H1 (cell line): ENCODE data around the gene DPF3. TPM values are rescaled to one million over a fixed set of nuclear protein-coding genes. Genes with fewer than 3 reads are reported as not detected.

Source experiments
- CTCF ChIA-PET: fragments of 300-600 bp; sonication (Branson Sonifier 250); formaldehyde crosslinking; loops from one replicate; lab custom pipeline; 2021; ENCODE audit not compliant: partially characterized antibody; lab: Charles Lee
- POLR2A ChIA-PET: fragments of 300-600 bp; sonication (Branson Sonifier 250); formaldehyde crosslinking; loops from one replicate; lab custom pipeline; 2021; ENCODE audit warnings: inconsistent platforms; ENCODE audit not compliant: partially characterized antibody; lab: Charles Lee
- DNase-seq, 2 experiments: peaks; one replicate each; pipeline versions ENCODE4 v3.0.0 to v3.0.0-alpha.2; 2010 to 2022; ENCODE audit warnings: low spot score in 2 of 2, low read depth in 1 of 2, mixed read lengths in 1 of 2
- FAIRE-seq: peaks from 2 replicates; lab custom pipeline; 2011; peaks lifted over from hg19 to GRCh38; lab: Jason Lieb, UNC
- H2AFZ ChIP-seq: 2 replicates; pipeline ENCODE4 v1.8.1; 2012; ENCODE audit warnings: low read length, inconsistent platforms
- H2AK5ac ChIP-seq: 2 replicates; pipeline ENCODE4 v1.6.1; 2013; ENCODE audit warnings: low read depth, low read length
- H2BK120ac ChIP-seq: replicated peaks from 2 replicates; pipeline ENCODE3; 2013; ENCODE audit warnings: low read depth, low read length, inconsistent platforms
- H2BK12ac ChIP-seq: 2 replicates; pipeline ENCODE4 v1.6.1; 2013; ENCODE audit warnings: low read depth, low read length
- H2BK15ac ChIP-seq: 2 replicates; pipeline ENCODE4 v1.6.1; 2013; ENCODE audit warnings: low read length
- H2BK20ac ChIP-seq: 2 replicates; pipeline ENCODE4 v1.6.1; 2013; ENCODE audit warnings: low read length
- H2BK5ac ChIP-seq: 2 replicates; pipeline ENCODE4 v1.6.1; 2013; ENCODE audit warnings: low read depth, low read length
- H3K14ac ChIP-seq: 2 replicates; pipeline ENCODE4 v1.6.1; 2013; ENCODE audit warnings: inconsistent platforms; ENCODE audit not compliant: insufficient read length
- H3K18ac ChIP-seq: 2 replicates; pipeline ENCODE4 v1.6.1; 2013; ENCODE audit warnings: low read length; ENCODE audit errors: extremely low read depth
- H3K23ac ChIP-seq: 2 replicates; pipeline ENCODE4 v1.6.1; 2013; ENCODE audit warnings: inconsistent platforms; ENCODE audit not compliant: insufficient read length
- H3K23me2 ChIP-seq: 2 replicates; pipeline ENCODE4 v1.6.1; 2013; ENCODE audit warnings: low read depth, low read length
- H3K27ac ChIP-seq: 2 replicates; pipeline ENCODE4 v1.6.1; 2011; ENCODE audit warnings: low read depth, low read length, inconsistent platforms
- H3K27me3 ChIP-seq, 4 experiments: replicated peaks in 1 of 4; 1 replicate in 1 of 4; 2 replicates in 3 of 4; pipeline versions ENCODE4 v1.6.1 to v1.8.1; 2011 to 2013; ENCODE audit warnings: low read length in 3 of 4, mild to moderate bottlenecking in 3 of 4, inconsistent platforms in 2 of 4, mixed read lengths in 2 of 4, moderate library complexity in 1 of 4; ENCODE audit not compliant: control insufficient read depth in 3 of 4, insufficient read depth in 3 of 4; ENCODE audit errors: extremely low read depth in 1 of 4
- H3K36me3 ChIP-seq, 4 experiments: 2 replicates each; pipeline versions ENCODE4 v1.6.1 to v1.8.1; 2011 to 2013; ENCODE audit warnings: mild to moderate bottlenecking in 4 of 4, low read length in 3 of 4, moderate library complexity in 2 of 4, control low read depth in 1 of 4, inconsistent platforms in 1 of 4; ENCODE audit not compliant: insufficient read depth in 4 of 4, control insufficient read depth in 2 of 4
- H3K4ac ChIP-seq: replicated peaks from 2 replicates; pipeline ENCODE3; 2013; ENCODE audit warnings: low read length, low read depth, mixed read lengths, inconsistent platforms; ENCODE audit not compliant: insufficient read length
- H3K4me1 ChIP-seq, 4 experiments: replicated peaks in 1 of 4; 1 replicate in 1 of 4; 2 replicates in 3 of 4; pipeline versions ENCODE4 v1.6.1 to v1.8.1; 2011 to 2013; ENCODE audit warnings: low read length in 3 of 4, inconsistent platforms in 2 of 4, mixed read lengths in 1 of 4; ENCODE audit not compliant: insufficient read depth in 4 of 4, control insufficient read depth in 3 of 4
- H3K4me2 ChIP-seq, 2 experiments: 2 replicates each; pipeline versions ENCODE4 v1.6.1 to v1.8.1; 2011 to 2013; ENCODE audit warnings: low read depth in 2 of 2, low read length in 2 of 2, control low read depth in 1 of 2, inconsistent platforms in 1 of 2, mild to moderate bottlenecking in 1 of 2; ENCODE audit not compliant: insufficient read depth in 1 of 2
- H3K4me3 ChIP-seq, 4 experiments: fragments of 200-600, 300-600 bp in 1 of 4; sonication (generic), shearing (Covaris generic), sonication (Bioruptor Twin) in 1 of 4; 2 replicates each; pipeline versions ENCODE4 v1.5.1 to v1.8.1; 2011 to 2016; ENCODE audit warnings: low read length in 4 of 4, low read depth in 3 of 4, control low read depth in 2 of 4, inconsistent platforms in 2 of 4, mild to moderate bottlenecking in 2 of 4, mixed read lengths in 1 of 4, moderate library complexity in 1 of 4; ENCODE audit not compliant: insufficient read depth in 2 of 4; ENCODE audit errors: extremely low read depth in 1 of 4
- H3K56ac ChIP-seq: replicated peaks from 2 replicates; pipeline ENCODE3; 2013; ENCODE audit warnings: low read depth, mild to moderate bottlenecking, mixed read lengths, low read length, inconsistent platforms; ENCODE audit not compliant: insufficient read length
- H3K79me1 ChIP-seq: 2 replicates; pipeline ENCODE4 v1.6.1; 2013; ENCODE audit warnings: low read depth, low read length, control low read depth
- H3K79me2 ChIP-seq, 2 experiments: 2 replicates each; pipeline versions ENCODE4 v1.6.1 to v1.8.1; 2012 to 2013; ENCODE audit warnings: low read length in 2 of 2, mild to moderate bottlenecking in 2 of 2, inconsistent platforms in 1 of 2; ENCODE audit not compliant: insufficient read depth in 2 of 2, control insufficient read depth in 1 of 2
- H3K9ac ChIP-seq, 4 experiments: replicated peaks in 1 of 4; 1 replicate in 1 of 4; 2 replicates in 3 of 4; pipeline versions ENCODE4 v1.6.1 to v1.8.1; 2011 to 2013; ENCODE audit warnings: low read depth in 3 of 4, low read length in 3 of 4, control low read depth in 2 of 4, mild to moderate bottlenecking in 2 of 4, moderate library complexity in 2 of 4, inconsistent platforms in 1 of 4; ENCODE audit errors: extremely low read depth in 1 of 4
- H3K9me3 ChIP-seq, 2 experiments: 2 replicates each; pipeline versions ENCODE4 v1.6.1 to v1.8.1; 2012 to 2013; ENCODE audit warnings: mild to moderate bottlenecking in 2 of 2, moderate library complexity in 2 of 2, control low read depth in 1 of 2, inconsistent platforms in 1 of 2, low read depth in 1 of 2, low read length in 1 of 2, mixed read lengths in 1 of 2; ENCODE audit not compliant: insufficient read depth in 2 of 2
- H4K20me1 ChIP-seq, 2 experiments: replicated peaks in 1 of 2; 2 replicates each; pipeline versions ENCODE3 to v1.8.1; 2011 to 2013; ENCODE audit warnings: inconsistent platforms in 2 of 2, low read length in 2 of 2, mild to moderate bottlenecking in 1 of 2; ENCODE audit not compliant: insufficient read depth in 2 of 2, control insufficient read depth in 1 of 2
- H4K5ac ChIP-seq: 2 replicates; pipeline ENCODE4 v1.6.1; 2013; ENCODE audit warnings: low read length, low read depth, mixed read lengths, inconsistent platforms; ENCODE audit not compliant: insufficient read length
- H4K8ac ChIP-seq: 2 replicates; pipeline ENCODE4 v1.8.0; 2013; ENCODE audit warnings: mild to moderate bottlenecking, moderate library complexity, low read length, inconsistent platforms; ENCODE audit not compliant: insufficient read depth; ENCODE audit errors: extremely low read depth
- H4K91ac ChIP-seq: replicated peaks from 2 replicates; pipeline ENCODE3; 2013; ENCODE audit warnings: low read length, mixed read lengths, inconsistent platforms; ENCODE audit not compliant: insufficient read length
- ASH2L ChIP-seq: fragments of 200-600, 300-600 bp; sonication (generic); IDR thresholded peaks from one replicate; pipeline ENCODE4 v1.7.1; 2017; ENCODE audit warnings: low read length
- CBX5 ChIP-seq: fragments of 300-800, 300-1000 bp; sonication (generic); IDR thresholded peaks from 2 replicates; pipeline ENCODE4 v1.7.1; 2016; ENCODE audit warnings: antibody characterized with exemption, low read length, low read depth
- EZH2 ChIP-seq: fragments of 200-600 bp; sonication (generic); IDR thresholded peaks from 2 replicates; pipeline ENCODE4 v1.7.1; 2012; ENCODE audit warnings: low read depth, mild to moderate bottlenecking, moderate library complexity, low read length, inconsistent platforms; ENCODE audit not compliant: severe bottlenecking
- GABPA ChIP-seq: IDR thresholded peaks from 2 replicates; pipeline ENCODE4 v1.6.1; 2011; ENCODE audit warnings: mild to moderate bottlenecking, low read length, moderate library complexity, borderline replicate concordance; ENCODE audit not compliant: insufficient read depth
- HDAC2 ChIP-seq, 2 experiments: fragments of 300-600 bp in 1 of 2; sonication (generic) in 1 of 2; IDR thresholded peaks; 2 replicates each; pipeline ENCODE4 v1.6.1; 2011 to 2012; ENCODE audit warnings: low read depth in 2 of 2, low read length in 2 of 2, mild to moderate bottlenecking in 2 of 2, moderate library complexity in 2 of 2, borderline replicate concordance in 1 of 2, inconsistent platforms in 1 of 2
- JUND ChIP-seq: IDR thresholded peaks from 2 replicates; pipeline ENCODE4 v1.6.1; 2011; ENCODE audit warnings: mild to moderate bottlenecking, improper control_type of control experiment, low read length
- POU5F1 ChIP-seq: IDR thresholded peaks from 2 replicates; pipeline ENCODE4 v1.6.1; 2011; ENCODE audit warnings: low read depth, mild to moderate bottlenecking, low read length, moderate library complexity
- TAF1 ChIP-seq: IDR thresholded peaks from 2 replicates; pipeline ENCODE4 v1.6.1; 2011; ENCODE audit warnings: mild to moderate bottlenecking, low read depth, low read length
- WGBS, 2 experiments: shearing (Covaris generic) in 1 of 2; methylation state at CpG; one replicate each; pipeline versions ENCODE4 v1.1.6 to v1.1.7; 2013 to 2015; ENCODE audit warnings: low lambda C conversion rate in 2 of 2, mixed read lengths in 2 of 2, inconsistent platforms in 1 of 2, low coverage in 1 of 2, missing lambda C conversion rate in 1 of 2; ENCODE audit not compliant: insufficient replicate concordance in 2 of 2, insufficient coverage in 1 of 2, insufficient read length in 1 of 2; ENCODE audit errors: extremely low coverage in 1 of 2, missing lambda C conversion rate in 1 of 2; 5-methylcytosine and 5-hydroxymethylcytosine counted together
- polyA plus RNA-seq, 7 experiments: library from polyadenylated mRNA; depleted of rRNA in 3 of 7; stranded (reverse) in 5 of 7; unstranded in 2 of 7; fragments of >200 nt in 5 of 7; fragments of 200-250 nt in 2 of 7; gene quantifications; 1 replicate in 5 of 7; 2 replicates in 1 of 7; 4 replicates in 1 of 7; pipeline versions ENCODE4 v1.2.1 to v1.2.3, GENCODE V29; 2011 to 2013; ENCODE audit warnings: missing spikeins in 2 of 7, mixed read lengths in 2 of 7
- total RNA-seq: library from RNA; stranded (reverse); fragmentation: NEBNext Ultra II Directional; extraction: Animal tissue kit (Norgen Biotek cat#: 25700); gene quantifications from 2 replicates; pipeline ENCODE4 v1.2.1, GENCODE V29; 2021
- TF ChIP-seq, protein P1 (sequence below): IDR thresholded peaks from 2 replicates; pipeline ENCODE4 v1.6.1; 2012; ENCODE audit warnings: inconsistent platforms

Gene DPF3
- total and polyA plus RNA-seq, 2 of the 8 experiments (the other 6 are each of a cell fraction or from before 2014, with no cell fraction given) = 0.19 TPM; not detected in 1

DNA sequence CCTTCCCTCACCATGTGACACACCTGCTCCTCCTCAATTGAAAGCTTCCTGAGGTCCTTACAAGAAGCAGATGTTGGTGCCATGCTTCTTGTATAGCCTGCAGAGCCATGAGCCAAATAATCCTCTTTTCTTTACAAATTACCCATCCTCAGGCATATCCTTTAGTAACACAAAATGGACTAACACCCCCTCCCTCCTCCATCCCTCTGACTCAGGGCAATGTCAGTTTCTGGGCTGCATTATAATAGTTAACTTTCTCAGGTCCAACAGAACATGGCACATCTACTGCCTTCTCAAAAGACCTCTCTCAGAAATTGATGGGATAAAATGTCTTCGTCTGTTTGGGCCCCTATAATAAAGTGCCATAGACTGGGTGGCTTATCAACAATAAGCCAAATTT is 287.0 kb downstream of the DPF3 start:
- Histone ChIP-seq H3K4me3 (no peak overlapping the region), H3K79me2 (no peaks in the 10 kb centered on the region), H3K23me2 (no peaks in the 10 kb centered on the region), H2BK20ac (no peak overlapping the region), H3K4ac (no peak overlapping the region), H3K14ac (no peak overlapping the region), H3K9me3 (no peaks in the 10 kb centered on the region), H3K56ac (no peak overlapping the region), H2BK120ac (no peak overlapping the region), H2AFZ (no peak overlapping the region), H3K36me3 (no peaks in the 10 kb centered on the region), H4K5ac (no peak overlapping the region), H3K18ac (no peak overlapping the region), H3K9ac (no peak overlapping the region), H2AK5ac (no peak overlapping the region), H3K23ac (no peak overlapping the region), H2BK12ac (no peak overlapping the region), H3K27me3 (no peaks in the 10 kb centered on the region), H3K4me2 (no peak overlapping the region), H2BK15ac (no peak overlapping the region), H3K79me1 (no peaks in the 10 kb centered on the region), H4K91ac (no peak overlapping the region), H3K27ac (no peak overlapping the region), H2BK5ac (no peak overlapping the region), H3K4me1 (no peaks in the 10 kb centered on the region; a peak in 1 of 7 replicates), H4K20me1 (no peaks in the 10 kb centered on the region), H4K8ac (no peak overlapping the region)
- ChIA-PET CTCF (no interaction called here), POLR2A (no interaction called here)
- TF ChIP-seq HDAC2 (IDR thresholded peaks at IDR 0.05; ENCODE audit: borderline replicate concordance in 1 of 2, low read depth in 2 of 2, low read length in 2 of 2) (no peak), CBX5 (no peak), JUND (no peak), EZH2 (no peak), ASH2L (no peak), TAF1 (no peak), GABPA (no peak), POU5F1 (no peak)
- TF ChIP-seq, protein P1, sequence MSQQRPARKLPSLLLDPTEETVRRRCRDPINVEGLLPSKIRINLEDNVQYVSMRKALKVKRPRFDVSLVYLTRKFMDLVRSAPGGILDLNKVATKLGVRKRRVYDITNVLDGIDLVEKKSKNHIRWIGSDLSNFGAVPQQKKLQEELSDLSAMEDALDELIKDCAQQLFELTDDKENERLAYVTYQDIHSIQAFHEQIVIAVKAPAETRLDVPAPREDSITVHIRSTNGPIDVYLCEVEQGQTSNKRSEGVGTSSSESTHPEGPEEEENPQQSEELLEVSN = no peak
- no peak for DNase-seq
- WGBS, 2 experiments = 100% methylated on average over 1 of the region's 1 CpG; no CpG with 5 or more reads in 1 of the 2 experiments
- no peak for FAIRE-seq
